HG03175 (cell line): ENCODE results near the gene MAFF.
"Not testable (repeated sequence)": the region's sequence is repeated elsewhere in the genome, so short reads cannot be mapped to it uniquely, and the experiment has no call there.

Source experiments
- ATAC-seq: cut with Tn5 transposase; IDR thresholded peaks from one replicate; pipeline ENCODE4 v1.9.1; 2021; ENCODE audit warnings: mild to moderate bottlenecking, moderate library complexity; ENCODE audit not compliant: unreplicated experiment

Gene MAFF

GRCh38 chr22:38177044-38177443, 24.8 kb upstream of the MAFF start:
- ATAC-seq = no peak

- not testable (repeated sequence) for ATAC-seq
Measured at GRCh38 chr22:38177571-38177925, 24.2 kb upstream of the MAFF start.

GRCh38 chr22:38177926-38178604, 23.7 kb upstream of the MAFF start:
- ATAC-seq = no peak

- not testable (repeated sequence) for ATAC-seq
Measured at GRCh38 chr22:38178605-38178937, 23.2 kb upstream of the MAFF start.

GRCh38 chr22:38180841-38181452, 20.8 kb upstream of the MAFF start:
- ATAC-seq = no peak

GRCh38 chr22:38181453-38182200, 20.2 kb upstream of the MAFF start, which contains the start of gene PLA2G6:
Gene PLA2G6 (minus strand): TSS chr22:38181830. CDS start chr22:38169426, 12,404 bp downstream.
- ATAC-seq = peak; percentile 86

GRCh38 chr22:38184788-38185187, 17.0 kb upstream of the MAFF start:
- no peak for ATAC-seq

- ATAC-seq = no peak
Measured at GRCh38 chr22:38186429-38186828, 15.4 kb upstream of the MAFF start.

- no peak for ATAC-seq
Measured at GRCh38 chr22:38187413-38188212, 14.2 kb upstream of the MAFF start.

- ATAC-seq = no peak
Measured at GRCh38 chr22:38189104-38189503, 12.7 kb upstream of the MAFF start.

GRCh38 chr22:38190581-38190980, 11.2 kb upstream of the MAFF start:
- no peak for ATAC-seq

- no peak for ATAC-seq
Measured at GRCh38 chr22:38191055-38191454, 10.7 kb upstream of the MAFF start.

GRCh38 chr22:38191731-38192474, 9.9 kb upstream of the MAFF start:
- ATAC-seq = no peak

GRCh38 chr22:38192475-38192863, 9.3 kb upstream of the MAFF start:
- no peak for ATAC-seq

GRCh38 chr22:38193580-38193979, 8.2 kb upstream of the MAFF start:
- ATAC-seq = no peak

- ATAC-seq = no peak
Measured at GRCh38 chr22:38196791-38197419, 4.9 kb upstream of the MAFF start.

- ATAC-seq = no peak
Measured at GRCh38 chr22:38199826-38200559, 1.8 kb upstream of the MAFF start.

GRCh38 chr22:38201371-38201710, 453 bp upstream of the MAFF start:
- ATAC-seq = peak; percentile 1

GRCh38 chr22:38202437-38203089, 769 bp downstream of the MAFF start:
- peak; percentile 24 for ATAC-seq
